Measurements from ENCODE around the gene STAMBP. TPM values are rescaled to one million over a fixed set of nuclear protein-coding genes. Genes with fewer than 3 reads are reported as not detected.

Gene STAMBP
- total and polyA plus RNA-seq, 2 donors (not counting 3 experiments of a cell fraction or from before 2014, with no cell fraction given): 18.0 to 21.3 TPM

- H2AFZ ChIP-seq (ENCODE audit: low read depth, low read length): no peak overlapping the region
- ChIA-PET CTCF (no interaction called here), POLR2A (no interaction called here)
- no peak overlapping the region for H3K4me3 ChIP-seq (replicated peaks in 1 of 3; ENCODE audit: insufficient read depth in 1 of 3, low read depth in 1 of 3, low read length in 3 of 3)
- H3K36me3 ChIP-seq (ENCODE audit: control insufficient read depth in 2 of 2, extremely low read depth in 1 of 2, insufficient read depth in 2 of 2, low read length in 2 of 2): no peaks in the 10 kb centered on the region
- FAIRE-seq (no peak), DNase-seq (ENCODE audit: low read depth, low spot score) (no peak)
- no peaks in the 10 kb centered on the region for H3K9me3 ChIP-seq (replicated peaks; ENCODE audit: control insufficient read depth, insufficient read depth, low read length)
- H3K9me1 ChIP-seq (replicated peaks; ENCODE audit: control insufficient read depth, extremely low read depth, insufficient read depth, low read length): no peaks in the 10 kb centered on the region
- TF ChIP-seq EZH2 (IDR thresholded peaks at IDR 0.05; ENCODE audit: borderline replicate concordance, low read depth, low read length, severe bottlenecking) (no peak), MAX (IDR thresholded peaks at IDR 0.05; ENCODE audit: insufficient read depth, insufficient read length) (no peak), GATA2 (IDR thresholded peaks at IDR 0.05; ENCODE audit: insufficient read depth, insufficient read length, low read depth, low read length) (no peak), POLR2A (IDR thresholded peaks at IDR 0.05; ENCODE audit: low read depth, low read length) (no peak), MYC (IDR thresholded peaks at IDR 0.05; ENCODE audit: low read depth, low read length) (no peak), FOS (IDR thresholded peaks at IDR 0.05; ENCODE audit: borderline replicate concordance, insufficient read depth, low read length) (no peak), CTCF (IDR thresholded peaks at IDR 0.05; ENCODE audit: extremely low read depth in 1 of 2, insufficient read depth in 1 of 2, low read depth in 1 of 2, low read length in 2 of 2) (no peak), JUN (IDR thresholded peaks at IDR 0.05; ENCODE audit: borderline replicate concordance, insufficient read depth, insufficient read length, low read depth) (no peak)
- BruUV-seq (replicated peaks): no TSS peak
- H3K4me1 ChIP-seq (ENCODE audit: control insufficient read depth, extremely low read depth, insufficient read depth, low read length): no peaks in the 10 kb centered on the region
- H3K27ac ChIP-seq (ENCODE audit: insufficient read depth, low read depth, low read length): no peak overlapping the region
- H3K9ac ChIP-seq (replicated peaks; ENCODE audit: extremely low read depth, insufficient read depth, low read length): no peak overlapping the region
- H3K27me3 ChIP-seq (ENCODE audit: control insufficient read depth in 2 of 2, insufficient read depth in 2 of 2, low read length in 2 of 2): peaks cover 11 to 13% of the 10 kb centered on the region in 2 experiments
- H3K79me2 ChIP-seq (ENCODE audit: control insufficient read depth, insufficient read depth, low read length): no peaks in the 10 kb centered on the region
- no peaks in the 10 kb centered on the region for H4K20me1 ChIP-seq (replicated peaks; ENCODE audit: control insufficient read depth, extremely low read depth, insufficient read depth, low read length)
- intact Hi-C loops (cut with micrococcal nuclease): no loop called here
- dilution Hi-C loops (cut with MboI; ENCODE audit: extremely low pct_ligation_motif_present, low sequenced_read_pairs): no loop called here
- H3K4me2 ChIP-seq (ENCODE audit: insufficient read depth, low read length): no peak overlapping the region
These were observed 69.2 kb downstream of the STAMBP start for GRCh38 chr2:73897934-73898333.
